H9 (cell line): ENCODE measurements around the gene USP43. TPM values are rescaled to one million over a fixed set of nuclear protein-coding genes. Genes with fewer than 3 reads are reported as not detected.
"Not testable (repeated sequence)": the region's sequence is repeated elsewhere in the genome, so short reads cannot be mapped to it uniquely, and the experiment has no call there.

Experiments
- DNase-seq: peaks from one replicate; pipeline ENCODE4 v3.0.0-alpha.2; 2017
- H2AFZ ChIP-seq: one replicate; pipeline ENCODE4 v1.6.1; 2013; ENCODE audit warnings: mild to moderate bottlenecking, low read length, control low read depth, moderate library complexity
- H2AK5ac ChIP-seq: 2 replicates; pipeline ENCODE4 v1.6.1; 2013; ENCODE audit warnings: low read length, control low read depth, mixed read lengths; ENCODE audit not compliant: insufficient read length
- H2BK120ac ChIP-seq: one replicate; pipeline ENCODE4 v1.6.1; 2013; ENCODE audit warnings: low read depth, mild to moderate bottlenecking, low read length, control low read depth, inconsistent platforms; ENCODE audit not compliant: poor library complexity, severe bottlenecking
- H2BK12ac ChIP-seq: 2 replicates; pipeline ENCODE4 v1.6.1; 2013; ENCODE audit warnings: low read length, control low read depth, mixed read lengths, low read depth; ENCODE audit not compliant: insufficient read length
- H2BK15ac ChIP-seq: 2 replicates; pipeline ENCODE4 v1.6.1; 2013; ENCODE audit warnings: low read depth, low read length, control low read depth
- H2BK20ac ChIP-seq: one replicate; pipeline ENCODE4 v1.6.1; 2013; ENCODE audit warnings: low read depth, mild to moderate bottlenecking, low read length, control low read depth, inconsistent platforms; ENCODE audit not compliant: poor library complexity, severe bottlenecking
- H2BK5ac ChIP-seq: 2 replicates; pipeline ENCODE4 v1.6.1; 2013; ENCODE audit warnings: low read length, control low read depth, mixed read lengths; ENCODE audit not compliant: insufficient read length
- H3K14ac ChIP-seq: 2 replicates; pipeline ENCODE4 v1.6.1; 2013; ENCODE audit warnings: low read length, control low read depth; ENCODE audit not compliant: insufficient read depth
- H3K18ac ChIP-seq: 2 replicates; pipeline ENCODE4 v1.6.1; 2013; ENCODE audit warnings: low read depth, mild to moderate bottlenecking, mixed read lengths, low read length, control low read depth; ENCODE audit not compliant: insufficient read length
- H3K23ac ChIP-seq: 2 replicates; pipeline ENCODE4 v1.6.1; 2013; ENCODE audit warnings: low read length, control low read depth, mixed read lengths, low read depth; ENCODE audit not compliant: insufficient read length
- H3K23me2 ChIP-seq: 2 replicates; pipeline ENCODE4 v1.6.1; 2013; ENCODE audit warnings: low read depth, mild to moderate bottlenecking, mixed read lengths, low read length, control low read depth; ENCODE audit not compliant: insufficient read length, poor library complexity, severe bottlenecking
- H3K27ac ChIP-seq: 2 replicates; pipeline ENCODE4 v1.5.1; 2013; ENCODE audit warnings: low read length, control low read depth, mixed read lengths, low read depth; ENCODE audit not compliant: insufficient read length
- H3K27me3 ChIP-seq: 2 replicates; pipeline ENCODE4 v1.6.1; 2013; ENCODE audit warnings: low read length, control low read depth, inconsistent platforms; ENCODE audit not compliant: insufficient read depth
- H3K4ac ChIP-seq: 2 replicates; pipeline ENCODE4 v1.6.1; 2013; ENCODE audit warnings: low read depth, mild to moderate bottlenecking, control low read depth, inconsistent platforms, low read length, moderate library complexity
- H3K4me1 ChIP-seq: 2 replicates; pipeline ENCODE4 v1.6.1; 2013; ENCODE audit warnings: low read length, control low read depth, inconsistent platforms; ENCODE audit not compliant: insufficient read depth
- H3K4me2 ChIP-seq: 2 replicates; pipeline ENCODE4 v1.6.1; 2013; ENCODE audit warnings: low read length, control low read depth, mixed read lengths; ENCODE audit not compliant: insufficient read length, insufficient read depth
- H3K56ac ChIP-seq: 2 replicates; pipeline ENCODE4 v1.6.1; 2013; ENCODE audit warnings: low read depth, mild to moderate bottlenecking, mixed read lengths, low read length, control low read depth; ENCODE audit not compliant: insufficient read length
- H3K79me1 ChIP-seq: 2 replicates; pipeline ENCODE4 v1.6.1; 2013; ENCODE audit warnings: low read depth, mild to moderate bottlenecking, moderate library complexity, low read length, control low read depth, inconsistent platforms; ENCODE audit not compliant: insufficient read depth, poor library complexity, severe bottlenecking
- H3K79me2 ChIP-seq: 2 replicates; pipeline ENCODE4 v1.6.1; 2013; ENCODE audit warnings: low read length, control low read depth, inconsistent platforms; ENCODE audit not compliant: insufficient read depth
- H3K9ac ChIP-seq: 2 replicates; pipeline ENCODE4 v1.6.1; 2013; ENCODE audit warnings: low read length, control low read depth, mixed read lengths; ENCODE audit not compliant: insufficient read length; ENCODE audit errors: extremely low read depth
- H3K9me3 ChIP-seq: one replicate; pipeline ENCODE4 v1.6.1; 2013; ENCODE audit warnings: low read depth, low read length, inconsistent platforms; ENCODE audit not compliant: control insufficient read depth
- H3T11ph ChIP-seq: one replicate; pipeline ENCODE4 v1.6.1; 2013; ENCODE audit warnings: mild to moderate bottlenecking, low read length, control low read depth, inconsistent platforms
- H4K20me1 ChIP-seq: one replicate; pipeline ENCODE4 v1.6.1; 2013; ENCODE audit not compliant: control insufficient read depth, insufficient read length, insufficient read depth
- H4K5ac ChIP-seq: 2 replicates; pipeline ENCODE4 v1.6.1; 2013; ENCODE audit warnings: low read depth, mild to moderate bottlenecking, mixed read lengths, low read length, control low read depth; ENCODE audit not compliant: insufficient read length
- H4K8ac ChIP-seq: replicated peaks from 2 replicates; pipeline ENCODE4 v1.6.1; 2013; ENCODE audit warnings: low read length, control low read depth, mixed read lengths, low read depth; ENCODE audit not compliant: insufficient read length
- H4K91ac ChIP-seq: 2 replicates; pipeline ENCODE4 v1.6.1; 2013; ENCODE audit warnings: low read depth, mild to moderate bottlenecking, moderate library complexity, mixed read lengths, low read length, control low read depth; ENCODE audit not compliant: insufficient read length
- H3K27ac Mint-ChIP-seq, 3 experiments: 2 replicates in 2 of 3; 3 replicates in 1 of 3; pipeline ENCODE4 v1.8.0; 2020 to 2021; ENCODE audit warnings: mixed read lengths in 3 of 3, mild to moderate bottlenecking in 1 of 3, moderate library complexity in 1 of 3
- H3K27me3 Mint-ChIP-seq: 2 replicates; pipeline ENCODE4 v1.8.0; 2021; ENCODE audit warnings: low read depth, mild to moderate bottlenecking, moderate library complexity, mixed read lengths
- H3K36me3 Mint-ChIP-seq, 3 experiments: 2 replicates in 2 of 3; 3 replicates in 1 of 3; pipeline ENCODE4 v1.8.0; 2020 to 2021; ENCODE audit warnings: low read depth in 3 of 3, mixed read lengths in 3 of 3; ENCODE audit not compliant: insufficient read depth in 1 of 3
- H3K4me1 Mint-ChIP-seq, 2 experiments: 2 replicates each; pipeline ENCODE4 v1.8.0; 2020; ENCODE audit warnings: mixed read lengths in 2 of 2
- H3K4me3 Mint-ChIP-seq, 2 experiments: 2 replicates in 1 of 2; 3 replicates in 1 of 2; pipeline ENCODE4 v1.8.0; 2020 to 2021; ENCODE audit warnings: mild to moderate bottlenecking in 2 of 2, mixed read lengths in 2 of 2, moderate library complexity in 1 of 2
- H3K9me3 Mint-ChIP-seq, 2 experiments: 2 replicates in 1 of 2; 3 replicates in 1 of 2; pipeline ENCODE4 v1.8.0; 2020; ENCODE audit warnings: mild to moderate bottlenecking in 2 of 2, mixed read lengths in 2 of 2, moderate library complexity in 1 of 2
- CTCF ChIP-seq: fragments of 200-600 bp; sonication (generic); conservative IDR thresholded peaks from 3 replicates; pipeline ENCODE4 v1.8.0; 2021; ENCODE audit warnings: antibody characterized with exemption, mild to moderate bottlenecking
- WGBS: extraction: QIAGEN DNeasy Blood & Tissue Kit; methylation state at CpG from one replicate; pipeline ENCODE4 v1.1.7; 2013; ENCODE audit warnings: missing lambda C conversion rate, low lambda C conversion rate, mixed read lengths; ENCODE audit not compliant: insufficient read length; ENCODE audit errors: extremely low coverage; 5-methylcytosine and 5-hydroxymethylcytosine counted together
- total RNA-seq: library from RNA; stranded (reverse); gene quantifications from 2 replicates; pipeline ENCODE4 v1.2.1, GENCODE V29; 2021

The USP43 gene
- total RNA-seq, 1 experiment from 2014 or later: 5.2 TPM

DNA sequence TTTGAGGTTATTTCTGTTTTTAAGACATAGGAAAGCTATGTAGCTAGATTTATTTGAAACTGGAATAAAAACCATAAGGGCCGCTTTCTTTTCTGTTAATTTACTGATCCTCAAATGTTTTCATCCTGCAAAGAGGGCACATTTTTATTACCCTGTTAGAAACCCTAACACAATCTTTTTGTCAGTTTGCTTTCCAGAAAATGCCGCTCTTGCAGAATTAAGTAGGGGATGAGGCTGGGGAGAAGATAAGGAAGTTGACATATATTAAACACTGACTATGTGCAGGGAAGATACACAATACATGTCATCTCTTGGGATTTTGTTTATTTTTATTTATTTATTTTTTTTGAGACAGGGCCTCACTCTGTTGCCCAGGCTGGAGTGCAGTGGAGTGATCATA is 15.7 kb downstream of the USP43 start:
- Histone ChIP-seq H3K79me2 (no peaks in the 10 kb centered on the region), H3K9me3 (no peaks in the 10 kb centered on the region), H2BK5ac (no peak overlapping the region), H4K20me1 (no peaks in the 10 kb centered on the region), H4K8ac (no peak overlapping the region), H4K5ac (no peak overlapping the region), H2BK15ac (no peak overlapping the region), H3K27ac (no peak overlapping the region), H3K14ac (no peak overlapping the region), H3K56ac (no peak overlapping the region), H3K79me1 (no peaks in the 10 kb centered on the region), H4K91ac (no peak overlapping the region), H2AFZ (no peak overlapping the region), H2BK12ac (no peak overlapping the region), H3K9ac (no peak overlapping the region), H3K4me1 (no peaks in the 10 kb centered on the region), H3T11ph (no peak overlapping the region), H3K27me3 (no peaks in the 10 kb centered on the region), H3K4me2 (no peak overlapping the region), H2BK120ac (no peak overlapping the region), H3K23me2 (no peaks in the 10 kb centered on the region), H2BK20ac (no peak overlapping the region), H3K4ac (no peak overlapping the region), H2AK5ac (no peak overlapping the region), H3K18ac (no peak overlapping the region), H3K23ac (no peak overlapping the region)
- peaks cover 5 to 6% of the 10 kb centered on the region in 2 experiments for H3K9me3 Mint-ChIP-seq
- WGBS: no CpG with 5 or more reads among the region's 2 CpGs
- no peak overlapping the region for H3K4me3 Mint-ChIP-seq
- peaks cover 22 to 43% (median 24%) of the 10 kb centered on the region in 3 experiments for H3K36me3 Mint-ChIP-seq
- H3K27me3 Mint-ChIP-seq: no peaks in the 10 kb centered on the region; the same call in 1 of the 2 replicates
- no peak for DNase-seq
- H3K27ac Mint-ChIP-seq: no peak overlapping the region
- no peaks in the 10 kb centered on the region for H3K4me1 Mint-ChIP-seq
- no peak for TF ChIP-seq CTCF

- not testable (repeated sequence) for H3K27ac Mint-ChIP-seq, H3K79me1 ChIP-seq, H3K23ac ChIP-seq, H2AFZ ChIP-seq, H4K5ac ChIP-seq, H4K8ac ChIP-seq, H3K27ac ChIP-seq, H3T11ph ChIP-seq, H3K18ac ChIP-seq, H3K27me3 ChIP-seq, H2BK15ac ChIP-seq, H3K27me3 Mint-ChIP-seq, H2BK12ac ChIP-seq, H2BK120ac ChIP-seq, H3K4me1 Mint-ChIP-seq, H3K14ac ChIP-seq, H3K9me3 Mint-ChIP-seq, H3K56ac ChIP-seq, DNase-seq, H2BK20ac ChIP-seq, H3K9me3 ChIP-seq, H4K91ac ChIP-seq, H3K9ac ChIP-seq, H2BK5ac ChIP-seq, H4K20me1 ChIP-seq, H3K4ac ChIP-seq, H3K79me2 ChIP-seq, H3K4me2 ChIP-seq, H3K4me1 ChIP-seq, H2AK5ac ChIP-seq, H3K4me3 Mint-ChIP-seq, H3K23me2 ChIP-seq
- peaks cover 16 to 43% (median 28%) of the 10 kb centered on the region in 3 experiments for H3K36me3 Mint-ChIP-seq
- WGBS: no CpG with 5 or more reads among the region's 11 CpGs
Observed at GRCh38 chr17:9663511-9663910, 18.2 kb downstream of the USP43 start.
